DND-41 (cell line): ENCODE measurements around the gene SLC5A7.

Experiments used
- EZH2 ChIP-seq: IDR thresholded peaks from 3 replicates; pipeline ENCODE4 v1.6.1; 2012; ENCODE audit warnings: borderline replicate concordance, low read depth, mild to moderate bottlenecking, moderate library complexity, low read length, inconsistent platforms; ENCODE audit not compliant: severe bottlenecking
- TF ChIP-seq, protein P1 (sequence below): IDR thresholded peaks from 2 replicates; pipeline ENCODE4 v1.5.1; 2012; ENCODE audit warnings: borderline replicate concordance, low read length, moderate library complexity, mild to moderate bottlenecking; ENCODE audit not compliant: poor library complexity, severe bottlenecking; ENCODE audit errors: extremely low read depth

DNA sequence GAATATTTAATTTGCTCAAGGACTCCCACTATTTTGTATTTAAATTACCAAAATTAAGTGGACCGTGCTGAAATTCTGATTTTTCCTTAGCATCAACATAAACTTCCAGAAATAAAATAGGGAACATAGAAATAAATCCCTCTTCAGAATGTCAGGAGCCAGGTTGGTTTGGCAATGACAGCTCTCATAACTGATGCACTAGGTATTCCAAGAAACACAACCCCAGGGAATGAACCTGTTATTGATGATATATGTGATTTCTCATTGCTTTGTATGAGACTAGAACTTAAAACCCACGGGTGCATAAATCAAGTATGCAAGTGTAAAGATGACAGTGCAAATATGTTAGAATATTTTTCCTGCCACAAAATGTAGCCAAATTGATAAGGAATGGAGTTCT is 12.8 kb downstream of the SLC5A7 start:
- TF ChIP-seq EZH2 = no peak
- TF ChIP-seq, protein P1, sequence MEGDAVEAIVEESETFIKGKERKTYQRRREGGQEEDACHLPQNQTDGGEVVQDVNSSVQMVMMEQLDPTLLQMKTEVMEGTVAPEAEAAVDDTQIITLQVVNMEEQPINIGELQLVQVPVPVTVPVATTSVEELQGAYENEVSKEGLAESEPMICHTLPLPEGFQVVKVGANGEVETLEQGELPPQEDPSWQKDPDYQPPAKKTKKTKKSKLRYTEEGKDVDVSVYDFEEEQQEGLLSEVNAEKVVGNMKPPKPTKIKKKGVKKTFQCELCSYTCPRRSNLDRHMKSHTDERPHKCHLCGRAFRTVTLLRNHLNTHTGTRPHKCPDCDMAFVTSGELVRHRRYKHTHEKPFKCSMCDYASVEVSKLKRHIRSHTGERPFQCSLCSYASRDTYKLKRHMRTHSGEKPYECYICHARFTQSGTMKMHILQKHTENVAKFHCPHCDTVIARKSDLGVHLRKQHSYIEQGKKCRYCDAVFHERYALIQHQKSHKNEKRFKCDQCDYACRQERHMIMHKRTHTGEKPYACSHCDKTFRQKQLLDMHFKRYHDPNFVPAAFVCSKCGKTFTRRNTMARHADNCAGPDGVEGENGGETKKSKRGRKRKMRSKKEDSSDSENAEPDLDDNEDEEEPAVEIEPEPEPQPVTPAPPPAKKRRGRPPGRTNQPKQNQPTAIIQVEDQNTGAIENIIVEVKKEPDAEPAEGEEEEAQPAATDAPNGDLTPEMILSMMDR = no peak
